Neuronal stem cell (in vitro differentiated cells): Measurements from ENCODE around the gene EWSR1. TPM values are rescaled to one million over a fixed set of nuclear protein-coding genes. Genes with fewer than 3 reads are reported as not detected.

Experiments
- DNase-seq: peaks from one replicate; pipeline ENCODE4 v3.0.0-alpha.2; 2013; ENCODE audit warnings: low spot score
- H2AFZ ChIP-seq: one replicate; pipeline ENCODE4 v1.6.1; 2013; ENCODE audit warnings: mild to moderate bottlenecking, low read length, inconsistent platforms
- H2AK5ac ChIP-seq: 2 replicates; pipeline ENCODE4 v1.6.1; 2013; ENCODE audit warnings: low read depth, mild to moderate bottlenecking, inconsistent platforms, low read length, moderate library complexity, mixed read lengths
- H2BK120ac ChIP-seq: 2 replicates; pipeline ENCODE4 v1.6.1; 2013; ENCODE audit warnings: low read depth, mild to moderate bottlenecking, inconsistent platforms, low read length, moderate library complexity, mixed read lengths
- H2BK12ac ChIP-seq: one replicate; pipeline ENCODE4 v1.6.1; 2013; ENCODE audit warnings: low read length, inconsistent platforms
- H2BK15ac ChIP-seq: 2 replicates; pipeline ENCODE4 v1.6.1; 2013; ENCODE audit warnings: mild to moderate bottlenecking, low read length, inconsistent platforms, mixed read lengths
- H2BK5ac ChIP-seq: one replicate; pipeline ENCODE4 v1.6.1; 2013; ENCODE audit warnings: inconsistent platforms, mild to moderate bottlenecking, low read length, moderate library complexity
- H3K14ac ChIP-seq: one replicate; pipeline ENCODE4 v1.6.1; 2013; ENCODE audit warnings: low read length, inconsistent platforms
- H3K18ac ChIP-seq: 2 replicates; pipeline ENCODE4 v1.6.1; 2013; ENCODE audit warnings: low read length, inconsistent platforms
- H3K23ac ChIP-seq: 2 replicates; pipeline ENCODE4 v1.6.1; 2013; ENCODE audit warnings: low read depth, mild to moderate bottlenecking, mixed read lengths, low read length, inconsistent platforms; ENCODE audit not compliant: poor library complexity
- H3K27ac ChIP-seq: replicated peaks from 3 replicates; pipeline ENCODE4 v1.5.1; 2013; ENCODE audit warnings: low read length, inconsistent platforms
- H3K27me3 ChIP-seq, 3 experiments: 2 replicates each; pipeline ENCODE4 v1.6.1; 2013; ENCODE audit warnings: low read length in 3 of 3, mild to moderate bottlenecking in 2 of 3, inconsistent platforms in 1 of 3, low read depth in 1 of 3, mixed read lengths in 1 of 3, moderate library complexity in 1 of 3; ENCODE audit not compliant: control insufficient read depth in 3 of 3, insufficient read depth in 3 of 3
- H3K36me3 ChIP-seq, 2 donors: replicated peaks in 1 of 2; 2 replicates each; pipeline ENCODE4 v1.6.1; 2013; ENCODE audit warnings: low read length in 2 of 2; ENCODE audit not compliant: control insufficient read depth in 2 of 2, insufficient read depth in 2 of 2
- H3K4ac ChIP-seq: 2 replicates; pipeline ENCODE4 v1.6.1; 2013; ENCODE audit warnings: inconsistent platforms, mild to moderate bottlenecking, low read length, moderate library complexity
- H3K4me1 ChIP-seq, 2 donors: 1 replicate in 1 of 2; 2 replicates in 1 of 2; pipeline ENCODE4 v1.6.1; 2013; ENCODE audit warnings: low read length in 2 of 2, low read depth in 1 of 2; ENCODE audit not compliant: control insufficient read depth in 2 of 2, insufficient read depth in 1 of 2
- H3K4me2 ChIP-seq: one replicate; pipeline ENCODE4 v1.6.1; 2013; ENCODE audit warnings: mild to moderate bottlenecking, low read length, inconsistent platforms; ENCODE audit not compliant: insufficient read depth, poor library complexity, severe bottlenecking
- H3K4me3 ChIP-seq, 2 donors: 2 replicates each; pipeline ENCODE4 v1.5.1; 2013; ENCODE audit warnings: low read length in 2 of 2, mild to moderate bottlenecking in 2 of 2, inconsistent platforms in 1 of 2, moderate library complexity in 1 of 2
- H3K79me1 ChIP-seq: one replicate; pipeline ENCODE4 v1.6.1; 2013; ENCODE audit warnings: low read depth, mild to moderate bottlenecking, inconsistent platforms, low read length, moderate library complexity
- H3K9ac ChIP-seq: one replicate; pipeline ENCODE4 v1.6.1; 2013; ENCODE audit warnings: mild to moderate bottlenecking, low read depth, low read length, inconsistent platforms; ENCODE audit not compliant: poor library complexity
- H3K9me3 ChIP-seq, 2 donors: replicated peaks in 1 of 2; 2 replicates each; pipeline versions ENCODE3 to v1.6.1; 2013; ENCODE audit warnings: low read length in 2 of 2, mild to moderate bottlenecking in 2 of 2, inconsistent platforms in 1 of 2, low read depth in 1 of 2, mixed read lengths in 1 of 2, moderate library complexity in 1 of 2; ENCODE audit not compliant: control insufficient read depth in 2 of 2, insufficient read depth in 1 of 2
- H4K8ac ChIP-seq: one replicate; pipeline ENCODE4 v1.6.1; 2013; ENCODE audit warnings: low read depth, mild to moderate bottlenecking, inconsistent platforms, low read length, moderate library complexity
- H4K91ac ChIP-seq: one replicate; pipeline ENCODE4 v1.6.1; 2013; ENCODE audit warnings: low read length, low read depth, mild to moderate bottlenecking, inconsistent platforms; ENCODE audit not compliant: poor library complexity
- WGBS, 2 donors: extraction: QIAGEN DNeasy Blood & Tissue Kit; methylation state at CpG; one replicate each; pipeline ENCODE4 v1.1.7; 2013; ENCODE audit warnings: missing lambda C conversion rate in 2 of 2, mixed read lengths in 1 of 2; ENCODE audit not compliant: insufficient read length in 2 of 2, insufficient replicate concordance in 1 of 2; ENCODE audit errors: extremely low coverage in 2 of 2; 5-methylcytosine and 5-hydroxymethylcytosine counted together
- small RNA-seq: library from polyadenylated mRNA; stranded (forward); fragments of <200 nt; extraction: miRNeasy Mini kit (QIAGEN cat#:217004); gene quantifications from one replicate; pipeline ENCODE3, GENCODE V24; 2013; ENCODE audit not compliant: insufficient read depth

EWSR1 gene

GRCh38 chr22:29346659-29347058 lies 78.6 kb downstream of the EWSR1 start:
- Histone ChIP-seq H3K36me3 (peaks cover 37 to 93% of the 10 kb centered on the region in 2 donors), H3K9ac (no peak overlapping the region), H2AK5ac (no peak overlapping the region), H3K27ac (no peak overlapping the region), H3K4me1 (peaks cover 0 to 13% of the 10 kb centered on the region in 2 donors), H3K4ac (no peak overlapping the region), H4K91ac (no peak overlapping the region), H3K79me1 (peaks cover 2% of the 10 kb centered on the region), H4K8ac (no peak overlapping the region), H2BK12ac (no peak overlapping the region), H3K23ac (no peak overlapping the region), H3K4me3 (no peak overlapping the region), H3K27me3 (no peaks in the 10 kb centered on the region), H3K9me3 (no peaks in the 10 kb centered on the region), H3K14ac (no peak overlapping the region), H2BK15ac (no peak overlapping the region), H2AFZ (no peak overlapping the region), H3K4me2 (no peak overlapping the region), H2BK5ac (peak overlapping the region; percentile 54), H2BK120ac (no peak overlapping the region), H3K18ac (no peak overlapping the region)
- DNase-seq, result no peak
- WGBS, 2 donors, result no CpG with 5 or more reads among the region's 4 CpGs

DNA sequence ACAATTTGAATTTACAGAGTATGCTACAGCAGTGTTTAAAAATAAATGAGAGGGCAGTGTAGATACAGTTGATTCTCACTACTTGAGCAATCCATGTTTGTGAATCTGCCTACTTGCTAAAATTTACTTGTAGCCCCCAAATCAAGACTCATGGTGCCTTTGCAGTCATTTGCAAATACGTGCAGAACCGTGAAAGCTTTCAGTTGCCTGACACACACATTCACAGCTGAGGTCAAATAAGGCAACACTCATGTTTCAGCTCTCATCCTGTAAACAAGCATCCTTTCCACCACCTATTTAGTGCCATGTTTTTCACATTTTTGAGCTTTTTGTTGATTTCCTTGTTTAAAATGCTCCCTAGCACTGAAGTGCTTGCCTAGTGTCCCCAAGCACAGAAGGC lies 80.0 kb downstream of the EWSR1 start:
- Histone ChIP-seq H2AFZ (no peak overlapping the region), H2BK12ac (no peak overlapping the region), H3K14ac (no peak overlapping the region), H3K9ac (no peak overlapping the region), H3K36me3 (peaks cover 36 to 93% of the 10 kb centered on the region in 2 donors), H3K4me3 (no peak overlapping the region), H3K9me3 (no peaks in the 10 kb centered on the region), H3K23ac (no peak overlapping the region), H3K4ac (no peak overlapping the region), H3K27ac (no peak overlapping the region), H3K79me1 (no peaks in the 10 kb centered on the region), H2AK5ac (no peak overlapping the region), H3K18ac (no peak overlapping the region), H4K8ac (no peak overlapping the region), H3K4me2 (no peak overlapping the region), H2BK120ac (no peak overlapping the region), H4K91ac (no peak overlapping the region), H2BK5ac (no peak overlapping the region), H3K27me3 (no peaks in the 10 kb centered on the region), H3K4me1 (peaks cover 0 to 13% of the 10 kb centered on the region in 2 donors), H2BK15ac (no peak overlapping the region)
- no peak for DNase-seq
- WGBS, 2 donors, result no CpG with 5 or more reads among the region's 2 CpGs

- Histone ChIP-seq H3K9me3 (no peaks in the 10 kb centered on the region), H4K91ac (no peak overlapping the region), H3K27ac (no peak overlapping the region), H2BK15ac (no peak overlapping the region), H3K23ac (peak overlapping the region; percentile 8), H2BK5ac (no peak overlapping the region), H2BK12ac (no peak overlapping the region), H3K4me2 (no peak overlapping the region), H4K8ac (no peak overlapping the region), H2BK120ac (no peak overlapping the region), H3K79me1 (no peaks in the 10 kb centered on the region), H2AK5ac (no peak overlapping the region), H3K4ac (no peak overlapping the region), H3K18ac (no peak overlapping the region), H3K4me1 (peaks cover 0 to 10% of the 10 kb centered on the region in 2 donors), H3K14ac (no peak overlapping the region), H3K36me3 (peaks cover 39 to 93% of the 10 kb centered on the region in 2 donors), H3K27me3 (no peaks in the 10 kb centered on the region), H3K9ac (no peak overlapping the region), H3K4me3 (no peak overlapping the region), H2AFZ (no peak overlapping the region)
- no CpG with 5 or more reads among the region's 18 CpGs for WGBS, 2 donors
- no peak for DNase-seq
These were observed 80.9 kb downstream of the EWSR1 start for GRCh38 chr22:29348956-29349355.

Small RNA genes lying within 50 kb of the gene (small RNA-seq; reads per million reads assigned to genes)
- gene MIR3653, result not detected
